Testis (tissue), 2 donors: ENCODE results near the gene L3MBTL4.

Experiments used
- POLR2A ChIP-seq: fragments of 450-650 bp; IDR thresholded peaks from one replicate; pipeline ENCODE4 v1.6.1; 2017; ENCODE audit warnings: antibody characterized with exemption, mild to moderate bottlenecking, moderate library complexity
- TF ChIP-seq, protein P1 (sequence below), 3 experiments: fragments of 450-650 bp in 2 of 3; fragments of 200-600 bp in 1 of 3; sonication (generic) in 1 of 3; IDR thresholded peaks; one replicate each; pipeline ENCODE4 v1.5.1; 2016 to 2019; ENCODE audit warnings: antibody characterized with exemption in 3 of 3, mild to moderate bottlenecking in 2 of 3, moderate library complexity in 1 of 3

DNA sequence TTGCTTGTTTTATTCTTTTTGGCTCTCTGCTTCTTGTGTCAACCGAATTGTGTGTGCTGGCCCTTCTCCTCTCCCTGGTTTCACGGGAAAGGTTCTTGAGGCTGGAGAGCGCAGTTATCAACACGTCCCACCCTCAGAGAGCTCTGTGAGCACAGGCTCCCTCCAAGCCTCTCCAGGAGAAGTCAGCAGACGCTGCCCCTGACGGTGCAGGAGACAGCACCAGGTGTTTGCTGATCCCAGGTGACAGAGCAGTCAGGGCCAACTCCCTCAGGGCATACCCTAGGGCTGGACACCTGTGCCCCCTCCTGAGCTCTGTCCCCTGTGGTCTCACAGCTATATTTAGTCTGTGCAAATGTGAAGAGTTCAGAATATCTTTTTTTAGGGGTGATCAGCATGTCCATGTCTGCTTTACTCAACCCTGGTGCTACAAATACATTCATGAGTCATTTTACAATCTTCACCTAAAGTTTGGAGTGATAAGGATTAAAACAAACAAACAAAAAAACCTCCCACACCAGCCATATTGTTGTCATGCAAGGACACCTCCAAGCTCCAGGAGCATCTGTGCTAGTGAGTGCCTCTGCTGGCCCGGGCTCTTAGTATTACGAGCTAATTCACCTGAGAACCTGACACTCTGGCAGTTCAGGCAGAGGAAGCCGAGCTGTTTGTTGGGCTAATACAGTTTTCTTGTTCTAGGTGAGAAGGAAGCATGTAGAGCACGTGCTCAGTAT lies 453.4 kb downstream of the L3MBTL4 start:
- no peak for TF ChIP-seq POLR2A
- TF ChIP-seq, protein P1, sequence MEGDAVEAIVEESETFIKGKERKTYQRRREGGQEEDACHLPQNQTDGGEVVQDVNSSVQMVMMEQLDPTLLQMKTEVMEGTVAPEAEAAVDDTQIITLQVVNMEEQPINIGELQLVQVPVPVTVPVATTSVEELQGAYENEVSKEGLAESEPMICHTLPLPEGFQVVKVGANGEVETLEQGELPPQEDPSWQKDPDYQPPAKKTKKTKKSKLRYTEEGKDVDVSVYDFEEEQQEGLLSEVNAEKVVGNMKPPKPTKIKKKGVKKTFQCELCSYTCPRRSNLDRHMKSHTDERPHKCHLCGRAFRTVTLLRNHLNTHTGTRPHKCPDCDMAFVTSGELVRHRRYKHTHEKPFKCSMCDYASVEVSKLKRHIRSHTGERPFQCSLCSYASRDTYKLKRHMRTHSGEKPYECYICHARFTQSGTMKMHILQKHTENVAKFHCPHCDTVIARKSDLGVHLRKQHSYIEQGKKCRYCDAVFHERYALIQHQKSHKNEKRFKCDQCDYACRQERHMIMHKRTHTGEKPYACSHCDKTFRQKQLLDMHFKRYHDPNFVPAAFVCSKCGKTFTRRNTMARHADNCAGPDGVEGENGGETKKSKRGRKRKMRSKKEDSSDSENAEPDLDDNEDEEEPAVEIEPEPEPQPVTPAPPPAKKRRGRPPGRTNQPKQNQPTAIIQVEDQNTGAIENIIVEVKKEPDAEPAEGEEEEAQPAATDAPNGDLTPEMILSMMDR (IDR thresholded peaks at IDR 0.05) = no peak
